ENCODE results near the gene LRRC10B. TPM values are rescaled to one million over a fixed set of nuclear protein-coding genes. Genes with fewer than 3 reads are reported as not detected.

LRRC10B gene
- total RNA-seq, 4 donors from 2014 or later, result 0.76 to 2.6 (median 1.9) TPM

GRCh38 chr11:61541598-61541997 lies 33.0 kb downstream of the LRRC10B start:
- H3K4me3 ChIP-seq (ENCODE audit: low read depth, poor library complexity, severe bottlenecking), result no peak overlapping the region
- no peak for TF ChIP-seq POLR2A (IDR thresholded peaks at IDR 0.05)
- TF ChIP-seq CTCF (IDR thresholded peaks at IDR 0.05), result no peak
- 27 to 41% methylated on average over 3 of the region's 3 CpGs for WGBS, 2 donors
- intact Hi-C loops (cut with DNase I; ENCODE audit: low total_unique reads), result no loop called here
- DNase-seq (ENCODE audit: low spot score in 2 of 2), result no peak

GRCh38 chr11:61542024-61542461 lies 33.5 kb downstream of the LRRC10B start:
- intact Hi-C loops (cut with DNase I; ENCODE audit: low total_unique reads), result no loop called here
- no peak overlapping the region for H3K4me3 ChIP-seq (ENCODE audit: low read depth, poor library complexity, severe bottlenecking)
- no peak for DNase-seq (ENCODE audit: low spot score in 2 of 2)
- no peak for TF ChIP-seq CTCF (IDR thresholded peaks at IDR 0.05)
- no peak for TF ChIP-seq POLR2A (IDR thresholded peaks at IDR 0.05)
- WGBS, 2 donors, result 51 to 54% methylated on average over 8 to 19 of the region's 19 CpGs

GRCh38 chr11:61542705-61543104 lies 34.2 kb downstream of the LRRC10B start:
- no peak overlapping the region for H3K4me3 ChIP-seq (ENCODE audit: low read depth, poor library complexity, severe bottlenecking)
- intact Hi-C loops (cut with DNase I; ENCODE audit: low total_unique reads), result no loop called here
- 90 to 91% methylated on average over 16 of the region's 16 CpGs for WGBS, 2 donors
- DNase-seq (ENCODE audit: low spot score in 2 of 2), result no peak
- TF ChIP-seq CTCF (IDR thresholded peaks at IDR 0.05) (no peak), POLR2A (IDR thresholded peaks at IDR 0.05) (no peak)

- 84 to 98% methylated on average over 4 of the region's 4 CpGs for WGBS, 2 donors
- TF ChIP-seq CTCF (IDR thresholded peaks at IDR 0.05), result no peak
- no peak for TF ChIP-seq POLR2A (IDR thresholded peaks at IDR 0.05)
- no peak for DNase-seq (ENCODE audit: low spot score in 2 of 2)
- H3K4me3 ChIP-seq (ENCODE audit: low read depth, poor library complexity, severe bottlenecking), result no peak overlapping the region
- intact Hi-C loops (cut with DNase I; ENCODE audit: low total_unique reads), result no loop called here
These were observed 35.2 kb downstream of the LRRC10B start for GRCh38 chr11:61543606-61544306.

GRCh38 chr11:61544466-61544865 lies 35.9 kb downstream of the LRRC10B start:
- no peak overlapping the region for H3K4me3 ChIP-seq (ENCODE audit: low read depth, poor library complexity, severe bottlenecking)
- TF ChIP-seq POLR2A (IDR thresholded peaks at IDR 0.05) (no peak), CTCF (IDR thresholded peaks at IDR 0.05) (no peak)
- no peak for DNase-seq (ENCODE audit: low spot score in 2 of 2)
- WGBS, 2 donors, result 91 to 97% methylated on average over 3 to 5 of the region's 6 CpGs
- intact Hi-C loops (cut with DNase I; ENCODE audit: low total_unique reads), result no loop called here

- intact Hi-C loops (cut with DNase I; ENCODE audit: low total_unique reads), result no loop called here
- DNase-seq (ENCODE audit: low spot score in 2 of 2), result no peak
- 95 to 97% methylated on average over 7 of the region's 7 CpGs for WGBS, 2 donors
- no peak for TF ChIP-seq CTCF (IDR thresholded peaks at IDR 0.05)
- TF ChIP-seq POLR2A (IDR thresholded peaks at IDR 0.05), result no peak
- H3K4me3 ChIP-seq (ENCODE audit: low read depth, poor library complexity, severe bottlenecking), result no peak overlapping the region
These were observed 36.8 kb downstream of the LRRC10B start for GRCh38 chr11:61545341-61545740.

Data from lower leg skin (tissue), 4 donors.